Activated CD8-positive, alpha-beta memory T cell treated with anti-CD3 and anti-CD28 coated beads, Interleukin-2, amount 50 U/mL, for 24 hours (primary cell): ENCODE results near the gene MEIOB.

Experiments used
- DNase-seq: peaks from one replicate; pipeline ENCODE4 v3.0.0-alpha.2; 2020; ENCODE audit errors: extremely low read depth

The MEIOB gene

DNA sequence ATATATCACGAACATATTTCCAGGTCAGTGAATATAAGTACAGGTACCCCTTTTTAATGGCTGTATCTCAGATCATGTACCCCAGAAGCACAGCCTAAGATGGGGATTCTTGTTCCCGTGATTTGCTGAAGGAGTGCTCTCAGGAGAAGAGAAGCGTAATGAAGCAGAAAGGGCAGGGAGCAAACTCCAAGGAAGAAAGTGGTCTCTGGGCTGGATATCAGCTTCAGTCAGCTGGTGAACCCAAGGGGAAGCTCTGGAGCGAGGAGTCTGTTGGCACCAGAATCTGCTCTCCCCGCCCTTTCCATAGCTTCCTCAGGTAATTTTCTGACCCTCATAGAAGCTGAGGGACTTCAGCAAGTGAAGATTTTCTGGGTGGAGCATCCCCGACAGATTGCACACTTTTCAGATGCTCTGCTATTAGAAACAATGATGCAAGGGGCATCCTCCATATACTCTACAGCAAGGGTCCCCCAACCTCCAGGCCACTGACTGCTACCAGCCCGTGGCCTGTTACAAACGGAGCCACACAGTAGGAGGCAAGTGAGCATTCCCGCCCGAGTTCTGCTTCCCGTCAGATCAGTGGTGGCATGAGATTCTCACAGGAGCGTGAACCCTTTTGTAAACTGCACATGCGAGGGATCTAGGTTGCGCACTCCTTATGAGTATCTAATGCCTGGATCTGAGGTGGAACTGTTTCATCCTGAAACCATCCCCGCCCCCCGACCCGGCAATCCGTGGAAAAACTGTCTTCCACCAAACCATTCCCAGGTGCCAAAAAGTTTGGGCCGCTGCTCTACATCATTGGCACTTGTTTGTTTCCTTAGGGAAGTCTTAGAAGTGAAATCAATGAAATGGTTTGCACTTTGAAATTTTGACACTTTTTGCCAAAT is 40.5 kb downstream of the MEIOB start:
- no peak for DNase-seq

- no peak for DNase-seq
These were observed 41.8 kb downstream of the MEIOB start for GRCh38 chr16:1830213-1830612.

DNA sequence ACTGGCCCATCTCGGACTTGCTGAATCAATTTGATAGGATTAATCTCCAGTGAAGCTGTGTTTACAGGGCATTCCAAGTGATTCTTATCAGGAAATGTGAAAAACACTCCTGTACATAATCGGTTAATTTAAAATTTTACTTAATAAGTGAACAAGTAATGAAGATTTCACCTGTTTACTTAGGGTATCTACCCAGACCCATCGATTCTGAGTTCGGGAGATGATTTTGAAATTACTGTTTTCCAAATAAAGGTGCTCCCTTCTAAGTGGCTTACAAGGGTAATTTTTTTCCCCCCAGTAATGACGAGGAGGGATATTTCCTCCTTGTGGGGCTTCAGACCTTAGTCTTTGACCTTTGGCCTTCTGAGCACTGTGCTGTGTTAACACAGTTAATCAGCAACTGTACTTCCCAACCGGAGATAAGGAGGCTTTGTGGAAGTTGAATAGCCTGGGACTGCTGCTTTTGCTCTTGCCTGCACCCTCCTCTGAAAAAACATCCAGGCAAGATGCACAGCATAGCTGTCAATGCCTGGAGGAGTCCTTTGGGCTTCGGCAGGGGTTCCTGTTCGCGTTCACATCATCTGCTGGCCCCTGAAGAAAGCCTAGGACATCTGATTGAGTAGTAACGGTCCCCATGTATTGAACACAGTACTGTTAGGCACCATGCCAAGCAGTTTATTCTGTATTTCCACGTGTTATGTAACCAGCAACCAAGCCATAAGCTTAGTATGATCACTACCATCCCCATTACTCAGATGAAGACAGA is 43.1 kb downstream of the MEIOB start:
- DNase-seq: no peak

- peak; percentile 72 for DNase-seq
These were observed 45.0 kb downstream of the MEIOB start, which contains the start of the genes FAHD1 and HAGH for GRCh38 chr16:1826691-1827573. Gene FAHD1 (plus strand): TSS chr16:1827206. CDS start chr16:1827239, 33 bp downstream. Gene HAGH (minus strand): TSS chr16:1826825. CDS start chr16:1826787, 38 bp downstream.

GRCh38 chr16:1825864-1826690 is 45.9 kb downstream of the MEIOB start:
- DNase-seq: peak; percentile 27

- DNase-seq: no peak
These were observed 46.5 kb downstream of the MEIOB start for GRCh38 chr16:1825381-1825863.

DNA sequence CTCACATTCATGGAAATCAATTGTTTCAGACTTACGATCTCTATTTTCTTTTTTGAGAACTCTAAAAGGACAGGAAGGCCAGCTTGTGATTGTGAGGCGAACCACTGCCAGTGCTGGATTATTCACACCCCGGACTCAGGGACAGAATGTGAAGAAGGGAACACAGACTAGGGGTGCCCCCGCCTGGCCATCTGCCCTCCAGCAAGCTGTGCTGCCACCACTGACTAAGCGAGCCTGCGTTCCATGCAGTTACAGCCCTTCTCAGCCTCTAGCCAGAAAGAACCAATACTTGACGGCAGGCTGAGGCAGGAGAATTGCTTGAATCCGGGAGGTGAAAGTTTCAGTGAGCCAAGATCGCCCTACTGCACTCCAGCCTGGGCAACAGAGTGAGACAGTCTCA is 48.1 kb downstream of the MEIOB start:
- no peak for DNase-seq

DNA sequence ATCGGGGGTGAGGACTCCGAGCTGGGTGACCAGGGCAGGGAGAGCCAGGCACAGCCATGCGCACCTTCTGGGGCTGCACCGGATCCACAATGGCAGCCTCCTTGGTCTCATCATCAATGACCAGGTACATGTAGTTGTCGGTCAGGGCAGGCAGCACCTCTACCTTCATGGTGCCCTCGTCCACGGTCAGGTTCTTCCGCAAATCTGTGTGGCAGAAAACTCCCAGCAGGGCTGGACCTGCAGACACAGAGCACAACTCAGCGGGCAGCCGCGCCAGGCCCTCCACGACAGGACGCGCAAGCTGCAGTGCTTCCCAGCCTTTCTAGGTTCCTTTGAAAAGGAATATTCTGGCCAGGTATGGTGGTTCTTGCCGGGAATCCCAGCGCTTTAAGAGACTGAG is 49.2 kb downstream of the MEIOB start:
- no peak for DNase-seq

DNA sequence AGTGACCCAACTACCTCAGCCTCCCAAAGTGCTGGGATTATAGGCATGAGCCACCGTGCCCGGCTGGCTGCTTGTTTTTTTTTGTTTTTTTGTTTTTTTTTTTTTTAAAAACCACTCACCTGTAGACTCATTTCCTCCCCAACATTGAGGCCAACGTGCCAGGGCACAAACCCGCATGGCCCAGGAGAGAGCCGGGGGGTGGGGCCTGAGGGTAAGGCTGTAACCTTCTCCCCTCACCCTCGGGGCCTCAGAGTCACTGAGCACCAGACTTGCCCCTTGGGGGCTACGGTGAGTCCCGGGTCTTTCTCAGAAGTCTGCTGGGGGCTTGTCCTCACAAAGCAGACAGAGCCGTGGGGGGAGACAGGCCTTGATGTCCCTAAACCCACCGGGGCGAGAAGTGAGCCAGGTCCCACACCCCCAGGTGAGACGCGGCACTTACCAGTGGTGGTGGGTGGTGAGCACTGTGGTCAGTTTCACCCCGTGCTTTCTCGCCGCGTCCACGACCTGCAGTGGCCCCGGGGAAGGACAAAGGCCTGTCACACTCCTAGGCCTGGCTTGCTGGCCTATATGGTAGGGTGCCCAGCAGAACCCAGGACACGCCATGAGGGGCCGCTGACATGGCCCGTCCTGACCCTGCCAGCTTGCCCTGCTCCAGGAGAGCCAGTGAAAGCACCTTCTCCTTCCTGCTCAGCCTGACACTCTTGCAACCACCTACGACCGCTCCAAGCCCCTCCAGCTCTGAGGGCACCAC is 49.9 kb downstream of the MEIOB start:
- no peak for DNase-seq

- DNase-seq: no peak
These were observed 51.0 kb downstream of the MEIOB start for GRCh38 chr16:1820946-1821290.

- no peak for DNase-seq
These were observed 51.6 kb downstream of the MEIOB start for GRCh38 chr16:1820096-1820945.

- DNase-seq: no peak
These were observed 52.4 kb downstream of the MEIOB start for GRCh38 chr16:1819611-1820010.

GRCh38 chr16:1818873-1819525 is 53.0 kb downstream of the MEIOB start:
- DNase-seq: no peak

GRCh38 chr16:1818204-1818872 is 53.6 kb downstream of the MEIOB start:
- no peak for DNase-seq

GRCh38 chr16:1817716-1818115 is 54.2 kb downstream of the MEIOB start:
- no peak for DNase-seq

DNA sequence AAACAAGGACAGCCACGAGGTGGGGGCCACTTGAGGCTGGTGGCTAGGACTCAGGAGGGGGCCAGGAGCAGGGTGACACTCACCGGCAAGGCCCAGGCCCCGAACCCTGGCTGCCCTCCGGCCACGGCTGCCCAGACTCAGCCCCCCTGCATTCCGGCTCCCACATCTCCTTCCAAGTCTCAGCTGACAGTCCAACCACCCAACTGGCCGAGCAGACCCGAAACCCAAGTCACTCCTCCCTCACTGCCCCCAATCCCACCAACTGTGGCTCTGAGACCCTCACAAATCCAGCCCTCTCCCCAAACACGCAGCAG is 54.7 kb downstream of the MEIOB start:
- no peak for DNase-seq

GRCh38 chr16:1816396-1817275 is 55.3 kb downstream of the MEIOB start:
- no peak for DNase-seq
